CD4-positive, alpha-beta T cell treated with Interleukin-4 for 4 hours (primary cell): ENCODE measurements around the gene TMEM169.
"Not testable (repeated sequence)": the region's sequence is repeated elsewhere in the genome, so short reads cannot be mapped to it uniquely, and the experiment has no call there.

Source experiments
- DNase-seq: peaks from one replicate; pipeline ENCODE4 v3.0.0-alpha.2; 2020

Gene TMEM169

DNA sequence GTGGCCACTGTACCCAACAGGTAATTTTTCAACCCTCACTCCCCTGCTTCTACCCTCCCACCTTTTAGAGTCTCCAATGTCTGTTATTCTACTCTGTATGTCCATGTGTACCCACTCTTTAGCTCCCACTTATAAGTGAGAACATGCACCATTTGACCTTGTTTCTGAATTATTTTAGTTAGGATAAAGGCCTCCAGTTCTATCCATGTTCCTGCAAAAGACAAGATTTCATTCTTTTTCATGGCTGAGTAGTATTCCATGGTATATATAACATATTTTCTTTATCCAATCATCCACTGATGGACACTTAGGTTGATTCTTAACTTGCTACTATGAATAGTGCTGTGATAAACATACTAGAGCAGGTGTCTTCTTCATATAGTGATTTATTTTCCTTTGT is 9.2 kb upstream of the TMEM169 start:
- DNase-seq: no peak

DNA sequence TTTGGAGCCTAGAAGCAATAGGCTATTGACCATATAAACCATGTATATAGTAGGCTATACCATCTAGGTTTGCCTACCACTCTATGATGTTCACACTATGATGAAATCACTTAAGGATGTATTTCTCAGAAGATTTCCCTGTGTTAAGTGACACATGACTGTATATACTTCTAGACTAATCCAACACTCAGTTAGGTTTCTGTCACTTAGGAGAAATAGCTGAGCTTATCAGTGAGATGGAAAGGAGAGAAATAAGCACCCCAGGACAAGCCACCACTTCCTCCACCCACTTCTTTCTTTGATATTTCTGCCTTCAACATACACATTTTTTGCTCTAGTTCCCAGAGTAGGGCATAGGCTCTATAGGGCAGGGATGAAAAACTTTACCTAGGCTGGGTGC is 7.9 kb upstream of the TMEM169 start:
- DNase-seq: no peak

DNA sequence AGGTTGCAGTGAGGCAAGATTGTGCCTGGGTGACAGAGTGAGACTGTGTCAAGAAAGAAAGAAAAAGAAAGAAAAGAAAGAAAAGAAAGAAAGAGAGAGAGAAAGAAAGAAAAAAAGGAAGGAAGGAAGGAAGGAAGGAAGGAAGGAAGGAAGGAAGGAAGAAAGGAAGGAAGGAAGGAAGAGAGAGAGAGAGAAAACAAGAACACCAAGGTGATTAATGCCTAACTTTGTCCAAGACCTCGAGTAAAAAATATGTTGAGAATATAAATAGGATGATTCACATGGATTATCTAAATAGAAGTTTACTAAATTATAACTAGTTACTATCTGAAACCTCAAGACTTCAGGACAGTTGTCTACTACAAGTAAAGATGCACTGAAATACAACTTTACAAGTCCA is 7.3 kb upstream of the TMEM169 start:
- DNase-seq: no peak

DNA sequence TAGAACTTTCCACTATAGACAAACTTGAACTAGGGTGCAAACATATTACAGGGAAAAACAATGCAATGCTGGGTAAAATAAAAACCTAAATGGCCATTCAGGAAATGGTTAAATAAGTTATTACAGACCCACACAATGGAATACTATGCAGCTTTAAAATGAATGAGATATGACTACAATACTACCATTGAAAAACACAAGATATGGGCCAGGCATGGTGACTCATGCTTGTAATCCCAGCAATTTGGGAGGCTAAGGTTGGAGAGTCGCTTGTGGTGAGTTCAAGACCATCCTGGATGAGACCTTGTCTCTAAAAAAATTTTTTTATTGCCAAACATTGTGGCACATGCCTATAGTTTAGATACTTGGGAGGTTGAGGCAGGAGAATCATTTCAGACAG is 6.9 kb upstream of the TMEM169 start:
- no peak for DNase-seq

DNA sequence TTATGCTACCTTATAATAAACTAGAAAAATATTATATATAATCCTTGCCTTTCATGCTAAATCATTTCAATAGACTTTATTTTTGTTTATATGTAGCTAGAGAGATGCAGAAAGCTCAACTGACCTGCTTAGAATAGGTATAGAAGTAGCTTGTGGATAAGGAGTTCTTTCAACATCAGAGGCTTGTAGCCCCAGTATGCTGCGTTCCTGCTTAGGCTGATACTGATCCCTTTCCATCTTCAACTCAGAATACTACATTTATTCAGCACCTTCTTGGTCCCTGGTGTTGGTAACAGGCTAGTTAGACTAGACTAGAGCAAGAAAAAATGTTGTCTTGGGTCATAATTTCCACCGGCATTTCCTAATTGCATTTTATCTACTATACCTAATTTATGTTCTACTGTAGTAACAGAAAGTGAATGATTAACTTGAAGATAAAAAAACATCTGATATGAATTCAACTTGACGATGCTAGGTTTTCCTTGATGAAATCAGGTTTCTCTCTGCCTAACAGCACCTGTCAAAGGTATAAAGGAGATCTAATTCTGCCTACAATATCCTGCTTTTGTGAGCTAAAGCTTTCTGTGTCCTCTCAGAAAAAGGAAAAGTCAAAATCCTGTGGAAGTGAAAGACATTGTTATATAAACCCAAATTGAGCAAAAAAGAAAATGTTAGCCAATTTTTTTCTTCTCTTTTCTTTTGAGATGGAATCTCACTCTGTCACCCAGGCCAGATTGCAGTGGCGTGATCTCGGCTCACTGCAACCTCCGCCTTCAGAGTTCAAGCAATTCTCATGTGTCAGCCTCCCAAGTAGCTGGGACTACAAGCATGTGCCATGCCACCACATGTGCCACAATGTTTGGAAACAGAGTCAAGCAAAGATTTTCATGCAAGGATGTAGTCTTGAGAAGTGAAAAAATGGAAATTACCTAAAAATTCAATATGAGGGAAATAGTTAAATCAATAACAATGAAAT is 5.9 kb upstream of the TMEM169 start:
- no peak for DNase-seq

DNA sequence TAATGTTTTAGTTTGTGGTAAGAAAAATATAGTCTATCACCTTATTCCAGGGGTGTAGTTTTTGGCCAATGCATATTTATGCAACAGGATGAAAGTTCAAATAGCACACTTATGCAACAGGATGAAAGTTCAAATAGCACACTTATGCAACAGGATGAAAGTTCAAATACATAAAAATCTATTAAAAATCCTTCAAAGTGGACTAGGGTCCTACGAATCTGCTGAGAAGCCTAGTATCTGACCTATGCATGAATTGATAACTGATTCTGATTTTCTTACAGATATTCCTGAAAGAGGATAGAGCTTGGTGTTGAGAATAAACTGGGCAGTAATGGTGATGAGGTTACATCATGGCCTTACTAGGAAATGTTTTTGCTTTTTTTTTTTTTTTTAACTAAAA is 2.9 kb upstream of the TMEM169 start:
- DNase-seq: no peak

DNA sequence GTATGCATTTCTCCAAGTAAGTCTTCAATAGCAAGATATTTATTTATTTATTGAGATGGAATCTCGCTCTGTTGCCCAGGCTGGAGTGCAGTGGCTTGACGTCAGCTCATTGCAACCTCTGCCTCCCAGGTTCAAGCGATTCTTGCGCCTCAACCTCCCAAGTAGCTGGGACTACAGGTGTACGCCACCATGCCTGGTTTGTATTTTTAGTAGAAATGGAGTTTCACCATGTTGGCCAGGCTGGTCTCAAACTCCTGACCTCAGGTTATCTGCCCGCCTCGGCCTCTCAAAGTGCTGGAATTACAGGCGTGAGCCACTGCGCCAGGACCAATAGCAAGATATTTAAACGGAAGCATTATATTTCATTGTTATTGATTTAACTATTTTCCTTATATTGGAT is 1.7 kb upstream of the TMEM169 start:
- not testable (repeated sequence) for DNase-seq

DNA sequence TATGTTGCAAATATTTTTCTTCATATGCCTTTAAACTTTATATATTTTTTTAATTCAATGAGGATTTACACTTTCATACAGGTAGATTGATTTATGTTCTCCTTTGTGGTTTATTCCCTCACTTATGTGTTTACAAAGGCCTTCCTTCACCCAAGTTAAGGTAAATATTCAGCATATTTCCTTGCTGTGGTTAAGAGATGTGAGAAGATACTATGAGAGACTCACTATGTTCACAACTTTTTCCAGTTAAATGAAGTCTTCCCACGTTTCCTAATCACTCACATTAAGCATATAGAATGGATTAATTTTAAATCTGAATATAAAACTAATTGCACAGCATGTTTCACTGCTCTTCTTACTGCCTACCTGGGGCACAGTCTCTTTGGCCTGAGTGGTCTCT is 707 bp upstream of the TMEM169 start:
- no peak for DNase-seq

DNA sequence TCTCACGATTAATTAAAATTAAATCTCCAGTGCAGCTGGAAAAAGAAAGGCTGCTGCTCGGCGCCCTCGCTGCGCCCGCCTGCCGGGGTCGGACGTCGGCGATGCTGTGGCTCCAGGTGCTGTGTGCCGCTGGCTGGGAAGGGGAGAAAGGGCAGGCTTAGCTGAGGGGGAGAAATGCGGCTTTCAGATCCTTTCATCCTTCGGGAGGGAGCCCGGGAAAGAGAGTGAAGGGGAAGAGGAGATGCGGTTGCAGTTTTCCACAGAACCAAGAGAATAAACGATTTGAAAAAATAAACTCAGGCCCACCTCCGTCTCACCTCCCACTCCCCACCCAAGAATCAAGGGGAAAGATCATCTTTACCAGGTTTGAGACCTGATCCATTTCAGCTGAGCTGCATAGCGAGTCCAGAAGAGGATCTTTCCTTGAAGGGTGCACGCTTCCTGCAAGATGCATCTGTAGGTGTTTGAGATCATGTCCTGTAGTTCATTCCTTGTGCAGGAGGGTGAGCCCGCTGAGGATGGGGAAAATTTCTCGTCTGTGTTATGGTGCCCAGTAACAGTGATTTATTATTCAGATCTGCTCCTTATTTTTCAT is 495 bp downstream of the TMEM169 start:
- no peak for DNase-seq

DNA sequence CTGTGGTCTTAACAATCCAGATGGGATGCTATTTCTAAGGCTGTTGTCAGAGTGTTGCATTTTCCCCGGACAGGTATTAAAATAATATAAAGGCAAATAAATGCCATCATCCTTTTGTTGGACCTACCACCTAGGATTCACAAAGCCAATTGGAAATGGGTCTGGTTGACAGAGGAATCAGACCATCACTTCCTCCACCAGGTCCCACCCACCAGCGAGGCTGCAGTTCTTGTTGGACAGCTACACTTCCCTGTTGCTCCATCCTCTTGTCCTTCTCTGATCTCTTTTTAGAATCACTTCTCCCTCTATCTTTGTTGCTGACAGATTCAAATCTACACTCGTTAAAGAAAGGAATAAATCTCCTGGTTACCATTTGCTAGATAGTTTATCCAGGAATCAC is 1.1 kb downstream of the TMEM169 start:
- DNase-seq: no peak

DNA sequence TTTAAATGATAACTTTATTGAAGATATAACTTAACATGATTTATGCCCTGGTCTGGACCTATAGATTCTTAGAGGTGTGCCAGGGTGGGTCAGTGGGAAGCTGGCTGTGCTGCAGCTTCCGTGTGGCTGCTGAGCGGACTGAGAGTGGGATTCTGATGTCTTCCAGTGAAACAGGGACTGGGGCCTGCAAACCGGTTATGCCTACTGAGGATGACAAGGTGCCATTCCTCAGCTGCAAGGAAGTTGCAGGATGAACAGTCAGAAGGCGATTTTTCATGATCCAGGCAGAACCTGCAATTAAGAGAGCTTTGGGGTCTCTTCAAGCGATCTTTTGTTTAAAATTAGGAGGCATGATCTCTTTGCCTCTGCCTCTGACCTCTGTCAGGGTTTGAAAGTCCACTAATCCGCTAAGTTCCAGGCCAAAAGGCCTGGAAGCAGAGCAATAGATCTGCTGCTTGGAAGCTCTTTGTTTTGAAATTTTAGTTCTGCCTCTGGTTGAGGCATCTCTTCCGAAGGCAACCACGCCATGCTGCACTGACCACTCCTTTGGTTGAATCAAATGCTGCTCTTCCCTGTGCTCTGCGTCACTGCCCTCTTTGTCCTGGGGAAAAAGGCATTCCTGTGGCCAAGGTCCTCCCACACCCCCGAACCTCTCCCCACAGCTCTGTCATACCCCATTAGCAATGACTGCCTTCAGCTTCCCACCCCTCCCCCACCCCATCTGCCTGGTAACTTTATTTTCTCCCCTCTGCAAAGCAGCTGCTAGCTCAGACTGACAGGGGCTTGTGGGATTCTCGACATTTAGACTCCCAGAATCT is 2.0 kb downstream of the TMEM169 start:
- DNase-seq: no peak

DNA sequence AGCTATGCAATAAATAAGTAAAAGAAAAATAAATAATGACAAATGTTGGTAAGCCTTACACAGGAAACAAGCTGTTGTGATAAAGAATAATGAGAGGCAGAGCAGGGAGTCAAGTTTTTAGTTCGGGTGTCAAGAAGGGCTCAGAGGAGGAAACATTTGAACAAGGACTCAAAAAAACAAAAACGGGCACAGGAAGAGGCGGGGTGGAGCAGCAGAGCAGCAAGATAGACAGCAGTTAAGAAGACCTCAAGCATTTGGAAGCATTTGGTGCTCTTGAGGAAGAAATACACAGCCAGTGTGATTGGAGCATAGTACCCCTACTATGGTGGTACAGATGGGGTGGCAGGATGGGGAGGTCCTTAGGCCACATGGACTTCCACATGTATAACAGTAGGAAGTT is 2.8 kb downstream of the TMEM169 start:
- DNase-seq: peak; percentile 43

DNA sequence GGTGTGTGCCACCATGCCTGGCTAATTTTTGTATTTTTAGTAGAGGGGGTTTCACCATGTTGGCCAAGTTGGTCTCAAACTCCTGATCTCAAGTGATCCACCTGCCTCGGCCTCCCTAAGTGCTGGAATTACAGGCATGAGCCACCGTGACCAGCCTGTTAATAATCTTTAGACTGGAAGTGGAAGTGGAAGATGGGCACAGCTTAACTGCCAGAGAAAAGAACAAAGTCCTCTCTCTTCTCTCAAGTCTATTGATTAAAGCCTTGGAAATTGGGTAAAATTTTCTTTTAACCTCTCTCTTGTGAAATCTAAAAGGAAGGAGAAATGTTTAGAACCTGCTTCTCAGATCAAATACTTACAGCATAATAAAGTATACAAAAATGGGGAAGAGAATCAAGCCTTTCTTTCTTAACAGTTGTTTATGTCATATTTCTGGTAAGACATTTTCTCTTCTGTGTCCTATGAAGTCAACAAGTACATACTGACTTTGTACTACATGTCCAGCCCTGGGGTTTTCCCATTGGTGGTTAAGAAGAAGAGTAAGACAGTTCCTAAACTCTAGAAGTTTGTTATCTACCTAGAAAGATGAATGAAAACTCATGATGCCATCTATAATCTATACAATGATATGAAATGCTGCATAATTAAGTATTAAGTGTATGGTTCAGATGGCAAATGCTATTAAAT is 4.6 kb downstream of the TMEM169 start:
- DNase-seq: no peak

DNA sequence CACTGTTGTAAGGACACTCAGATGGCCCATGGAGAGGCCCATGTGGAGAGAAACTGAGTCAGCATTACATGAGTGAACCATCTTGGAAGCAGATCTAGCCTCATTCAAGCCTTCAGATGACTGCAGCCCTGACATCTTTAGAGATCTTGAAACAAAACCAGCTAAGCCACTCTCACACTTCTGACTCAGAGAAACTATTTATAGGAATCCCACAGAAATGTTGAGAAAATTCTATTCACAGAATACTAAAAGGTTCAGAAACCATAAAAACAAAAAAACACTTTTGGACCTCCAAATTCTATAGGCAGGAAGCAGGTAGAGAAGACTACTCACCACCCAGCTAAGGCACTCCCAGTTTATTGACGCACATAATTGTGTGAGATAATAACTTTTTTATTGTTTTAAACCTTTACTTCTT is 8.7 kb downstream of the TMEM169 start:
- DNase-seq: no peak

DNA sequence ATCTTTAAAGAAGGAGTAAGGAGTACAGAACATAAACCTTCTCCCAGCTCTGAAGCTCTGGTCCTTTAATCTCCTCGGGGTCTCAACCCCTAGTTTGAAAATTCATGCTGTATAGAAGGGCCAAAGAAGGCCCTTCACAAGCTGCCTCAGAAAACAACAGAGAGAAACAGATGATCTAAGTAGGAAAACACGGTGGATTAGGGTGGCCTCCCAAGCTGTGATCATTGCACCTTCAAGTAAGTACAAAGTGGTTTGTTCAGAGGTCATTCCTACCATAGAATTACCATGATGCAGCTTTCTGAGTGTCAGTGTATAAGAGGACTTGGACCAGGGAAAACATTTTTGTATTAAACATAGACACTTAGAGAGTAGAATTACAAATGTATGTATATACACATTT is 10.9 kb downstream of the TMEM169 start:
- no peak for DNase-seq

DNA sequence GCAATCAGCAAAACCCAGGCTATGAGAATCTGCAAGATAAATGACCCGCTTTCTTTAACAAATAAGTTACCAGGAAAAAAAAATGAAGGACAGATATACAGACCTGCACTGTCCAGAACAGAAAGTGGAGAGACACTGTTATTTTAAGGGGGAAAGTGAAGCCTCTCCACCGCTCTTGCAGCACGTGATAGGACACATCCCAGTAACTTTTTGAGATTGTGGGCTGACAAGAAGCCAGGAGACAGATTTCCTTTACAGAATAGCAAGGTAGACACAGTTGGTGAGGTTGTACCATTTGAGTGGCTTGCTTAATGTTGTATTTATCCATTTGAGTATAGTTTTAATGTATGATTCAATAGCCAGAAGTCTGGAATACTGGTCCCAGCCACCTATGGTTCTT is 13.0 kb downstream of the TMEM169 start:
- DNase-seq: no peak

DNA sequence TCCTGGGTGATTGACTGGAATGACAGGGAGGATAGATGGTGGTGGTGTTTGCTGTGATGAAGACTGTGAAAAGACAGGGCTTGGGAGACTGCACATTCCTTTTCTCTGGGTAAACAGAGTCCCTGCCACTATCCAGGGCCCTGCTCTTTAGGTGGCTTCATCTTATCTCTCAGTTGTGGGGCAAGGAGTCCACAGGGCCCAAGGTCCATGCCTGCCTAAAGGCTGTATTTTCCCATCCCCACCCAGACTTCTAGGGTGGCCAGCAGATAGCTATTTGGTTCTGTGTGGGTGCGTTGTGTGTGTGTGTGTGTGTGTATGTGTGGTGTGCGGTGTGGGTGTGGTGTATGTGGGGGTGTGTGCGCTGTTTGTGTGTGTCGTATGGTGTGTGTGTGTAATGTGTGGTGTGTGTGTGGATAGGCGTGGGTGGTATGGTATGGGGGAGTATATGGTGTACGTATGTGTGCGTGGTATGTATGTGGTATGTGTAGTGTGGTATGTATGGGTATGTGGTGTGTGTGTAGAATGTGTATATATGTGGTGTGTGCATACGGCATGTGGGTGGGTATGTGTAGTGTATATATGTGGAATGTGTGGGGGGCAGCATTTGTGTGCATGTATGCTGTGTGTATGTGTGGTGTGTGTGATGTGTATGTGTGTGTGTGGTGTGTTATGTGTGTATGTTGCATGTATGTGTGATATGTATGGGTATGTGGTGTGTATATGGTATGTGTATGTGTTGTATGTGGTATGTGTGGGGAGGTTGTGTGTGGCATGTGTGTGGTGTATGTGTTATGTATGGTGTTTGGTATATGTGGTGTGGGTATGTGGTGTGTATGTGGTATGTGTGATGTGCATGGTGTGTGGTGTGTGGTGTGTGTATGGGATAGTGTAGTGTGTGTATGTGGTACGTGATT is 17.0 kb downstream of the TMEM169 start:
- no peak for DNase-seq

DNA sequence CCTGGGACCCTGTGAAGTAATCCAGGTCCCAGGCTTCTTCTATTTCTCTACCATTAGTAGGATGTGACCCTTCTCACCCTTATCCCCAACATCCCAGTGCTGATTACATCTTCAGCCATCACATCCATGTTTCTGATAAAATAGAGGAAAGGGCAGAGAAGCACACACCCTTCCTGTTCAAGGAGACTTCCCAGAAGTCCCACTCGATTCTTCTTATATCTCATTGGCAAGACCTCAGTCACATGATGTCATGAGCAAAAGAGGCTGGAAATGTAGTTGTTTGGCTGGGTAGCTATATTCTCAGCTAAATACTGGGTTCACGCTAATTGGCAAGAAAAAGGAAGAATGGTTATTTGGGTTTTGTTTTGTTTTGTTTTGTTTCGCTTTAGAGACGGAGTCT is 19.4 kb downstream of the TMEM169 start:
- DNase-seq: no peak

DNA sequence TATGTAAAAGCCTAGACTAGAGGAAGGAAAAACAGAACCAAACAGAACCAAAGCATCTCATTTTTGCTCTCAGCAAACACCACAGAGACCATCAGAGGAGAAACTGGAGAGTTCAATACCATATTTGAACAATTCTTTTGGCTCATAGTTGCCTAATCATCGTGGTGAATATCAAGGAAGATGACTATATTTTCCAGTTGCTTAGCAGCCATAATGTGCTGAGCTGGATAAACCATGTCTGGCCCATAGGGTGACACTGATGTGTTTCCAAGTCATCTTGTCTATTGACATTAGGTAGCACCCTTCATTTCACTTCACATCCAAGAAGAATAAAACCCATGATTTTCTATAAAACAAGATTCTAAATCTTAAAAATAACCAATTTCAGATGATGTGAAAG is 21.5 kb downstream of the TMEM169 start:
- no peak for DNase-seq

DNA sequence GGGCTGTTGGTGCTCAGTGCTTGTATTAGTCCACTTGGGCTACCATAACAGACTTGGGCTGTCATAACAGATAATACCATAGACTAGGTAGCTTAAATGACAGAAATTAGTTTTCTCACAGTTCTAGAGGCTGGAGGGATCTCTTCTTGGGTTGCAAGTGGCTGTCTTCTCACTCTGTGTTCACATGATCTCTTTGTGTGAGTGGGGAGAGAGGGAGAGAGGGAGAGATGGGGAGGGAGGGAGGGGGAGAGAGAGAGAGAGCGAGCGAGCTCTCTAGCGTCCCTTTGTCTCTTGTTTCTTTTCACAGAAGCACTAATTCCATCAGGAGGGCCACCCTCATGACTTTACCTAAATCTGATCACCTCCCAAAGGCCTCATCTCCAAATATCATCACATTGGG is 23.0 kb downstream of the TMEM169 start:
- no peak for DNase-seq

DNA sequence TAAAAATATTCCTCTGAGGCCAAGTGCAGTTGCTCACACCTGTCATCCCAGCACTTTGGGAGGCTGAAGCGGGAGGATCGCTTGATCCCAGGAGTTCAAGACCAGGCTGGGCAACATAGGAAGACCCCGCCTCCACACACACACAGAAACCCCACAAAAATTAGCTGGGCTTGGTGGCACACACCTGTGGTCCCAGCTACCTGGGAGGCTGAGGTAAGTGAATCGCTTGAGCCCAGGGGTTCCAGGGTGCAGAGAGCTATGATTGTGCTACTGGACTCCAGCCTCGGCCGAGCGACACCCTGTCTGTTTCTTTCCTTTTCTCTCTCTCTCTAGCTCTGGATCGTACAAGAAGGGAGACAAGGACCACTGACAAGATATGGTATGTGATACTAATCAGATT is 25.6 kb downstream of the TMEM169 start:
- no peak for DNase-seq

DNA sequence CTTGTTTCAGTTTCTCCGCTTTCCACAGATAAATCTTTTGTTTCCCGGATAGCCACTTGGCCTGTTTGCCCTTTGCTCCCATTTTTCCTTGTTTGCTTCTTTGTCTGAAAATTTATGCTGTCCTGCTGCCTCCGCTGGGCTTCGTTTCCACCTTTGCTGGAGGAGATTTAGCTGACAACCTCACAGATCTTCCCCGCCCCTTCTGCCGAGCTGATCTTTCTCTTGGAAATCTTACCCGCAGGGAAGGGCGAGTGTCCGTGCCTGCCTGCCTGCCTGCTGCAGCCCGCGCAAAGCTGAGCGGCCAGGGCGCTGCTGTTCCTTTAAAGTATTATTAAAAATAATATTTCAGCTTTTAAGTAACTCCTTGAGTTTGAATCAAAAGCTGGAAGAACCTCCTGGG is 26.0 kb downstream of the TMEM169 start:
- DNase-seq: no peak
